Activated T-helper 1 cell treated with anti-CD3 and anti-CD28 coated beads, Interleukin-12 subunit alpha, Interleukin-12 subunit beta, Interleukin-2, Interleukin-4 antibody, amounts not matched to agents 30 ng/mL and 10 ng/mL and 1 ng/mL, durations not matched to agents 14 hours and 24 hours and 36 hours (primary cell): ENCODE data around the gene TSNAX. TPM values are rescaled to one million over a fixed set of nuclear protein-coding genes. Genes with fewer than 3 reads are reported as not detected.
"Not testable (repeated sequence)": the region's sequence is repeated elsewhere in the genome, so short reads cannot be mapped to it uniquely, and the experiment has no call there.

Experiments
- DNase-seq: peaks from one replicate; pipeline ENCODE4 v3.0.0; 2021; ENCODE audit warnings: low spot score
- H3K27ac Mint-ChIP-seq: one replicate; pipeline ENCODE4 v1.8.0; 2021; ENCODE audit warnings: mild to moderate bottlenecking, mixed read lengths
- H3K27me3 Mint-ChIP-seq: one replicate; pipeline ENCODE4 v1.8.0; 2022; ENCODE audit warnings: mild to moderate bottlenecking, moderate library complexity, mixed read lengths; ENCODE audit not compliant: insufficient read depth
- H3K36me3 Mint-ChIP-seq: one replicate; pipeline ENCODE4 v1.8.0; 2021; ENCODE audit warnings: low read depth, mixed read lengths
- H3K4me1 Mint-ChIP-seq: one replicate; pipeline ENCODE4 v1.8.0; 2021; ENCODE audit warnings: low read depth, mixed read lengths
- H3K4me3 Mint-ChIP-seq: one replicate; pipeline ENCODE4 v1.8.0; 2021; ENCODE audit warnings: mild to moderate bottlenecking, moderate library complexity, mixed read lengths
- H3K9me3 Mint-ChIP-seq: one replicate; pipeline ENCODE4 v1.8.0; 2021; ENCODE audit warnings: mixed read lengths
- intact Hi-C: fragments of 100-400 bp; cut with micrococcal nuclease; formaldehyde crosslinking; loops from one replicate; pipeline ENCODE4 v1.15.1; 2024
- total RNA-seq: library from RNA; stranded (reverse); gene quantifications from 2 replicates; pipeline ENCODE4 v1.2.3, GENCODE V29; 2022

Gene TSNAX
- total RNA-seq, 1 donor from 2014 or later, result 42.7 TPM

GRCh38 chr1:231557411-231557810 is 28.9 kb downstream of the TSNAX start:
- H3K27me3 Mint-ChIP-seq, result peaks cover 2% of the 10 kb centered on the region
- H3K4me3 Mint-ChIP-seq, result no peak overlapping the region
- H3K27ac Mint-ChIP-seq, result no peak overlapping the region
- peaks cover 20% of the 10 kb centered on the region for H3K36me3 Mint-ChIP-seq
- intact Hi-C loops, result no loop called here
- H3K9me3 Mint-ChIP-seq, result peaks cover 3% of the 10 kb centered on the region
- DNase-seq, result no peak
- H3K4me1 Mint-ChIP-seq, result peaks cover 25% of the 10 kb centered on the region

- no peak overlapping the region for H3K27ac Mint-ChIP-seq
- H3K9me3 Mint-ChIP-seq, result peaks cover 3% of the 10 kb centered on the region
- no peak overlapping the region for H3K4me3 Mint-ChIP-seq
- intact Hi-C loops, result no loop called here
- H3K27me3 Mint-ChIP-seq, result peaks cover 2% of the 10 kb centered on the region
- H3K36me3 Mint-ChIP-seq, result peaks cover 19% of the 10 kb centered on the region
- H3K4me1 Mint-ChIP-seq, result peaks cover 29% of the 10 kb centered on the region
- DNase-seq, result no peak
Observed at GRCh38 chr1:231557898-231558707, 29.6 kb downstream of the TSNAX start.

- intact Hi-C loops, result no loop called here
- H3K27ac Mint-ChIP-seq, result no peak overlapping the region
- H3K36me3 Mint-ChIP-seq, result peaks cover 23% of the 10 kb centered on the region
- H3K27me3 Mint-ChIP-seq, result peaks cover 2% of the 10 kb centered on the region
- peaks cover 34% of the 10 kb centered on the region for H3K4me1 Mint-ChIP-seq
- DNase-seq, result no peak
- H3K4me3 Mint-ChIP-seq, result no peak overlapping the region
- H3K9me3 Mint-ChIP-seq, result peaks cover 3% of the 10 kb centered on the region
Observed at GRCh38 chr1:231558708-231559185, 30.3 kb downstream of the TSNAX start.

GRCh38 chr1:231561647-231562383 is 33.3 kb downstream of the TSNAX start:
- no peak for DNase-seq
- H3K4me3 Mint-ChIP-seq, result no peak overlapping the region
- H3K9me3 Mint-ChIP-seq, result no peaks in the 10 kb centered on the region
- intact Hi-C loops, result no loop called here
- H3K27ac Mint-ChIP-seq, result no peak overlapping the region
- no peaks in the 10 kb centered on the region for H3K27me3 Mint-ChIP-seq
- peaks cover 17% of the 10 kb centered on the region for H3K4me1 Mint-ChIP-seq
- H3K36me3 Mint-ChIP-seq, result peaks cover 21% of the 10 kb centered on the region

- Mint-ChIP-seq H3K9me3 (no peaks in the 10 kb centered on the region), H3K4me3 (no peak overlapping the region), H3K27ac (no peak overlapping the region), H3K36me3 (peaks cover 29% of the 10 kb centered on the region), H3K27me3 (no peaks in the 10 kb centered on the region), H3K4me1 (peaks cover 8% of the 10 kb centered on the region)
- no peak for DNase-seq
- intact Hi-C loops, result no loop called here
Observed at GRCh38 chr1:231563247-231563646, 34.8 kb downstream of the TSNAX start.

- H3K36me3 Mint-ChIP-seq, result peaks cover 27% of the 10 kb centered on the region
Observed at GRCh38 chr1:231564373-231564772, 35.9 kb downstream of the TSNAX start.

GRCh38 chr1:231566496-231566895 is 38.0 kb downstream of the TSNAX start:
- no peak for DNase-seq
- Mint-ChIP-seq H3K4me3 (no peak overlapping the region), H3K36me3 (peaks cover 27% of the 10 kb centered on the region), H3K4me1 (peaks cover 8% of the 10 kb centered on the region), H3K9me3 (no peaks in the 10 kb centered on the region), H3K27me3 (no peaks in the 10 kb centered on the region), H3K27ac (no peak overlapping the region)
- intact Hi-C loops, result no loop called here

More at GRCh38 chr1:231564373-231564772, 35.9 kb downstream of the TSNAX start:
- intact Hi-C loops, result no loop called here
- Mint-ChIP-seq H3K4me1 (peaks cover 8% of the 10 kb centered on the region), H3K27me3 (no peaks in the 10 kb centered on the region), H3K27ac (no peak overlapping the region), H3K4me3 (no peak overlapping the region), H3K9me3 (no peaks in the 10 kb centered on the region)
- no peak for DNase-seq

GRCh38 chr1:231570262-231570661 is 41.8 kb downstream of the TSNAX start:
- intact Hi-C loops, H3K4me3 Mint-ChIP-seq, H3K9me3 Mint-ChIP-seq, H3K27me3 Mint-ChIP-seq, DNase-seq, H3K4me1 Mint-ChIP-seq, H3K36me3 Mint-ChIP-seq, H3K27ac Mint-ChIP-seq: not testable (repeated sequence)

- H3K4me3 Mint-ChIP-seq, result no peak overlapping the region
- H3K4me1 Mint-ChIP-seq, result no peaks in the 10 kb centered on the region
- no peak overlapping the region for H3K27ac Mint-ChIP-seq
- DNase-seq, result no peak
- intact Hi-C loops, result no loop called here
- peaks cover 10% of the 10 kb centered on the region for H3K36me3 Mint-ChIP-seq
- no peaks in the 10 kb centered on the region for H3K27me3 Mint-ChIP-seq
- H3K9me3 Mint-ChIP-seq, result no peaks in the 10 kb centered on the region
Observed at GRCh38 chr1:231571904-231572303, 43.4 kb downstream of the TSNAX start.

- Mint-ChIP-seq H3K27me3 (no peaks in the 10 kb centered on the region), H3K27ac (no peak overlapping the region)
- intact Hi-C loops, result no loop called here
Observed at GRCh38 chr1:231575472-231575871, 47.0 kb downstream of the TSNAX start.

GRCh38 chr1:231576804-231577718 is 48.6 kb downstream of the TSNAX start:
- Mint-ChIP-seq H3K27ac (no peak overlapping the region), H3K9me3 (no peaks in the 10 kb centered on the region), H3K36me3 (no peaks in the 10 kb centered on the region), H3K4me1 (no peaks in the 10 kb centered on the region), H3K27me3 (no peaks in the 10 kb centered on the region), H3K4me3 (no peak overlapping the region)
- no peak for DNase-seq
- intact Hi-C loops, result no loop called here

More at GRCh38 chr1:231575472-231575871, 47.0 kb downstream of the TSNAX start:
- Mint-ChIP-seq H3K4me3 (no peak overlapping the region), H3K36me3 (no peaks in the 10 kb centered on the region), H3K9me3 (no peaks in the 10 kb centered on the region), H3K4me1 (no peaks in the 10 kb centered on the region)
- DNase-seq, result no peak

GRCh38 chr1:231580874-231581273 is 52.4 kb downstream of the TSNAX start:
- Mint-ChIP-seq H3K27ac (no peak overlapping the region), H3K4me1 (no peaks in the 10 kb centered on the region), H3K9me3 (no peaks in the 10 kb centered on the region), H3K4me3 (no peak overlapping the region), H3K36me3 (no peaks in the 10 kb centered on the region), H3K27me3 (no peaks in the 10 kb centered on the region)
- intact Hi-C loops, result no loop called here
- no peak for DNase-seq
